ENCODE measurements around the gene UNKL.

GRCh38 chr16:1320658-1321240, 93.8 kb downstream of the UNKL start:
- no peak for TF ChIP-seq CTCF (IDR thresholded peaks at IDR 0.05; ENCODE audit: low read length)
- no peak for TF ChIP-seq EZH2 (IDR thresholded peaks at IDR 0.05; ENCODE audit: borderline replicate concordance, low read length)

Data from OCI-LY1 (cell line).